HepG2 (cell line): Measurements from ENCODE around the gene PPP4C. TPM values are rescaled to one million over a fixed set of nuclear protein-coding genes. Genes with fewer than 3 reads are reported as not detected.

ENCODE experiments used
- BHLHE40 ChIP-seq: IDR thresholded peaks from 2 replicates; pipeline ENCODE4 v1.6.1; 2011; ENCODE audit warnings: low read length, improper control_type of control experiment
- GMEB1 ChIP-seq: sonication (generic); formaldehyde crosslinking; IDR thresholded peaks from 2 replicates; pipeline ENCODE4 v1.5.1; 2020; ENCODE audit warnings: missing genetic modification reagents, mild to moderate bottlenecking, borderline replicate concordance
- JUNB ChIP-seq: sonication (generic); formaldehyde crosslinking; IDR thresholded peaks from 2 replicates; pipeline ENCODE4 v1.8.0; 2022; ENCODE audit warnings: missing genetic modification reagents, mild to moderate bottlenecking, borderline replicate concordance
- STAT5B ChIP-seq: sonication (generic); formaldehyde crosslinking; IDR thresholded peaks from 2 replicates; pipeline ENCODE4 v1.4.0; 2020; ENCODE audit warnings: missing genetic modification reagents
- ZBTB43 ChIP-seq: sonication (generic); formaldehyde crosslinking; conservative IDR thresholded peaks from 2 replicates; pipeline ENCODE4 v1.4.0; 2020; ENCODE audit warnings: missing genetic modification reagents
- ZC3H13 ChIP-seq: sonication (generic); formaldehyde crosslinking; IDR thresholded peaks from 2 replicates; pipeline ENCODE4 v1.8.1; 2023; ENCODE audit warnings: mild to moderate bottlenecking, missing genetic modification reagents, moderate library complexity
- ZNF160 ChIP-seq: sonication (generic); formaldehyde crosslinking; IDR thresholded peaks from 2 replicates; pipeline ENCODE4 v1.8.0; 2022; ENCODE audit warnings: mild to moderate bottlenecking, inconsistent platforms, missing genetic modification reagents
- ZNF180 ChIP-seq: sonication (generic); formaldehyde crosslinking; IDR thresholded peaks from 2 replicates; pipeline ENCODE4 v1.4.0; 2020; ENCODE audit warnings: low read depth, missing genetic modification reagents, borderline replicate concordance
- ZNF280D ChIP-seq: sonication (generic); formaldehyde crosslinking; IDR thresholded peaks from 2 replicates; pipeline ENCODE4 v1.5.1; 2020; ENCODE audit warnings: mild to moderate bottlenecking, missing genetic modification reagents
- ZNF318 ChIP-seq: sonication (generic); formaldehyde crosslinking; IDR thresholded peaks from 2 replicates; pipeline ENCODE4 v1.4.0; 2020; ENCODE audit warnings: mild to moderate bottlenecking, missing genetic modification reagents
- ZNF432 ChIP-seq: sonication (generic); formaldehyde crosslinking; IDR thresholded peaks from 2 replicates; pipeline ENCODE4 v1.5.0; 2020; ENCODE audit warnings: missing genetic modification reagents, mild to moderate bottlenecking, borderline replicate concordance
- polyA plus RNA-seq, 8 experiments: library from polyadenylated mRNA; depleted of rRNA in 3 of 8; stranded (reverse) in 7 of 8; unstranded in 1 of 8; fragments of >200 nt; fragmentation: Illumina TruSeq in 4 of 8; extraction: Trizol in 4 of 8; gene quantifications; 2 replicates each; pipeline versions ENCODE4 v1.2.1 to v1.2.3, GENCODE V29; 2011 to 2016; ENCODE audit warnings: low read depth in 4 of 8, missing spikeins in 1 of 8, mixed read lengths in 1 of 8; ENCODE audit not compliant: insufficient read depth in 1 of 8
- total RNA-seq, 5 experiments: library from RNA; depleted of rRNA; stranded (reverse); fragments of >200 nt; fragmentation: Illumina TruSeq; extraction: Trizol; gene quantifications; 2 replicates each; pipeline ENCODE4 v1.2.3, GENCODE V29; 2016; ENCODE audit warnings: low read depth in 1 of 5

Gene PPP4C
- total and polyA plus RNA-seq, 2 of the 13 experiments (the other 11 are each of a cell fraction or from before 2014, with no cell fraction given), result 176 to 220 TPM

- no peak for TF ChIP-seq ZNF280D (CRISPR knock-in tag)
- no peak for TF ChIP-seq GMEB1 (CRISPR knock-in tag)
- TF ChIP-seq ZNF160 (CRISPR knock-in tag), result no peak; the same call in 1 of the 2 replicates
- no peak for TF ChIP-seq ZNF180 (CRISPR knock-in tag)
- TF ChIP-seq STAT5B, result no peak
- TF ChIP-seq ZBTB43 (CRISPR knock-in tag), result no peak
- no peak for TF ChIP-seq ZNF432 (CRISPR knock-in tag)
- TF ChIP-seq ZNF318 (CRISPR knock-in tag), result no peak
- TF ChIP-seq JUNB (CRISPR knock-in tag), result no peak
- no peak for TF ChIP-seq ZC3H13
- no peak for TF ChIP-seq BHLHE40
Observed at GRCh38 chr16:30113031-30113710, 37.4 kb downstream of the PPP4C start, which contains the start of gene GDPD3 (continued).
